NCI-H82 (cell line): ENCODE data around the gene CFAP54.
"Not testable (repeated sequence)": the region's sequence is repeated elsewhere in the genome, so short reads cannot be mapped to it uniquely, and the experiment has no call there.

Source experiments
- DNase-seq: peaks from one replicate; lab custom pipeline; 2025; lab: John Stamatoyannopoulos, UW

Gene CFAP54

GRCh38 chr12:96489392-96490056 lies at the start of gene CFAP54:
CFAP54 (plus strand) TSS chr12:96489577; CDS start chr12:96489610, 33 bp downstream.
- DNase-seq: peak; percentile 95

GRCh38 chr12:96441816-96442215 lies 47.6 kb upstream of the CFAP54 start:
- no peak for DNase-seq

DNA sequence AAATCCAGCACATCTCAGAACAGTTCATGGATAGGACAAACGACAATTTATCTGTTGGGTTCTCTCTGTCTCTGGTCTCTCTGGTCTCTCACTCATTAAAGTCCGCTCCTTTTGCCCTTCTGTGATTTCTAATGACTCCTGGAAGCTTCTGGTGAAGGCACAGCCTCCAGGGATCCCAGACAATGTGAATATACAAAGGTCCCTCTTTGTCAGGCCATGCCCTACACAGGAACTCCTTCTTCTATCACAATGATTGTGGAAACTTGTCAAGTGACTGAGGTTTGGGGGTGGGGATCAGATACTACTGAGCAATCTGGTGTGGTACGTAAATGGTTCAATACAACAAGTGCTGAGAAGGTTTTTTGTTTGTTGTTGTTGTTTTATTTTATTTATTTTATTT lies 46.5 kb upstream of the CFAP54 start:
- DNase-seq: no peak

GRCh38 chr12:96444399-96444798 lies 45.0 kb upstream of the CFAP54 start:
- DNase-seq: no peak

DNA sequence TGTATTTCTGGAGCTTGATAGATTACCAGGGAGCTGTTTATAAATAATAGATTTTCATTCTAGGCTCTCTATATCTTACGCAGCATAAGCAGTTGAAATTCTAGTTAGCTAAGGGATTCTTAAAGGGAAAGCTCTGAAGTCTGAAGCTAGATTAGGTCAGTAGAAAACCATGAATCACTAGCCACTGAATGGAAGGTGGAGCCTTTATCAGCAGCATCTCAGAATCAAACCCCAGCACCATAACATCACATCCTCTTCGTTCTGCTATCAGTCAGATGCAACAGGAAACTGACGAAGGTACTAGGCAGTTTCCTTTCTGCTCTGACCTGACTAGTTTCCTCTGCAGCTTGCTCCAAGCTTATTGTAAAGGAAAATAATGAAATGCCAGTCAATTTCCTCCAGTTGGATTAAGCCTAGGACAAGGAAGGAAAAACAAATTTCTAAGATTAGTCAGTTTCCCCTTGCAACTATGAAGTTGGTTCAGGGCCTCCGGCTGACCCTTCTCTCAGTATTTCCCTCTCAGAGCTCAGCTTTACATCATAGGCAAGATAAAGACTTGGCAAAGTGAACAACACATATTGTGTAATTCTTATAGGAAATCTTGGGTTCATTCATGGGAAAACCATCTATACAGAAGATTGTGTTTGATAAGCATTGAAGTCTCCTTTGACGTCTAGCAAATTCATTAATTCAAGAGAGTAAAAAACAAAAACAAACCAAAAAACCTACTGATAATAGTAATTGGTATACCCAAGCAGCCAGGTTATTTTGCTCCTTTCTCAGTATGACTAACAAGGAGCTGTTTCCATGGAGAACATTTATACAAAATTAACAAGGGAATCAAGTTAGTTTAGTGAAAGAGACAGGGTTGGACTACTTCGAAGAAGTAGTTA lies 43.4 kb upstream of the CFAP54 start:
- DNase-seq: no peak

- DNase-seq: no peak
These were observed 42.1 kb upstream of the CFAP54 start for GRCh38 chr12:96447256-96447655.

DNA sequence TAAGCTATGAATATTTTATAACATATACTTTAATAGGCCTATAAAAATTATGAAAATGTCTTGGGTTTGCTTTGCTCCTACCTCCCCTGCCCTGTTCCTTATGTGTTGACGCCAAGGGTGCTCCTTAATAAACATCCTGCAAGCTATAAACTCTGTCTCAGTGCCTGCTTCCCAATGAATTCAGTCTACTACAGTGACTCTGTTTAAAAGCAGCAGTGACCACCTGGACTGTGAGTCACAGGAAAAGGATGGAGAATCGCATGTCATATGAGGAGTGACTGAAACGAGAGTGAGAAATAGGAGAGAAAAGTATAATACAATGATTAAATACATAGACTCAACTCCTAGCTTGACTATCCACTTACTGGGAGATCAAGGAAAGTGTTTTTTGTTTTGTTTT lies 41.1 kb upstream of the CFAP54 start:
- DNase-seq: no peak

GRCh38 chr12:96452261-96452922 lies 37.0 kb upstream of the CFAP54 start:
- DNase-seq: no peak

GRCh38 chr12:96454396-96454795 lies 35.0 kb upstream of the CFAP54 start:
- DNase-seq: no peak

GRCh38 chr12:96456265-96456974 lies 33.0 kb upstream of the CFAP54 start:
- no peak for DNase-seq

GRCh38 chr12:96457191-96457930 lies 32.0 kb upstream of the CFAP54 start:
- no peak for DNase-seq

- DNase-seq: not testable (repeated sequence)
These were observed 30.1 kb upstream of the CFAP54 start for GRCh38 chr12:96459281-96459680.

- DNase-seq: peak; percentile 54
These were observed 26.7 kb upstream of the CFAP54 start for GRCh38 chr12:96462571-96463280.

GRCh38 chr12:96465896-96466295 lies 23.5 kb upstream of the CFAP54 start:
- no peak for DNase-seq

DNA sequence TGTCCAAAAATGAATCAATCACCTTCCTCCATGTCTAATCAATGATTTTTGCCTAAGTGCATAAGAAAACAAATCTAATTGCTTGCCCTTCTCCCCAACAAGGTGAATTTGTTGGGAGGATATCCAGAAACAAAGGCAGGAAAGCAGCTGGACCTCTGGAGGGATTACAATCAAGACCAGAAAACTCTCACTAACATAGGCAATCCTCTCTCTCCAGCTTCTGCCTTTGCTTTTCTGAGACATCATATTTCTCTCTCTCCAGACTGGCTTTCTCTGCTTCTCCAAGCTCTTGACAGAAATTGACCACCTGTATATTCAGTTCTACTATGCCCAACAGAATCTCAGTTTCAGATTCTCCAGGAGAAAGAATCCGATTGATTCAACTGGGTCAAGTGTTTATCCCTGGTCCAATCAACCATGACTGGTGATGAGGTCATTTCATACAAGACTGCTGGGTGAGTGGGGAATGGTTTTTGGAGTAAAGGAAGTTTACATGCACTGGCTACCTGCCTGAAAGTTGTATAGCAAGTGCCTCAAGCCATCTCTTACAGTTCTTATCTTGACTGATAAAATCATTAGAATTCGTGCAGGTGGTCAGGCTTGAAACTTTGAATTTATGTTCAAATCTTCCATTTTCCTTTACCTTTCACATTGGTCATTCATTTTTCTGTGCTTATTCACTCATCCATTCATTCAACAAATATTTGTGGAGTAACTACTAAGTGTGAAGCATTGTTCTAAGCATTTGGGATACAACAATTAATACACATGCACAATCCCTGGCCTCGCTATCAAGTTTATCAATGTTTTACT lies 22.2 kb upstream of the CFAP54 start:
- DNase-seq: no peak

GRCh38 chr12:96471368-96472050 lies 17.9 kb upstream of the CFAP54 start:
- no peak for DNase-seq

DNA sequence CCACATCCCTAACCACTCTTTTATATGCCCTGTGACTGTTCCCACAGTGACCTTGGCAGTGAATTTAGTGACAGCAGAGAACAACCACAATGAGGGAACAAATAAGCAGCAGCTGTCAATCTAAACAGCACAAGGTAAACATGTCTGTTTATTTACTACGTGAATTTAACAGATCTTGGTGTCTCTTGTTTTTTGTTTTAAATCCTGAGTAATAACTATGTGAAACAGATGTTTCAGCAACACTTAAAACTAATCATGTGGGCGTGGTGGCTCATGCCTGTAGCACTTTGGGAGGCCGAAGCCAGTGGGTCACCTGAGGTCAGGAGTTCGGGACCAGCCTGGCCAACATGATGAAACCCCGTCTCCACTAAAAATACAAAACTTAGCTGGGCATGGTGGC lies 17.0 kb upstream of the CFAP54 start:
- no peak for DNase-seq

GRCh38 chr12:96473394-96474093 lies 15.8 kb upstream of the CFAP54 start:
- no peak for DNase-seq

- DNase-seq: no peak
These were observed 15.2 kb upstream of the CFAP54 start for GRCh38 chr12:96474206-96474605.
